BLaER1 (cell line): ENCODE data around the gene KIAA0232.

ENCODE experiments used
- H3K27ac ChIP-seq: shearing (Covaris generic); formaldehyde crosslinking; 2 replicates; pipeline ENCODE4 v1.8.1; 2022
- H3K27me3 ChIP-seq: shearing (Covaris generic); formaldehyde crosslinking; 2 replicates; pipeline ENCODE4 v1.8.1; 2022
- H3K36me3 ChIP-seq: shearing (Covaris generic); formaldehyde crosslinking; 2 replicates; pipeline ENCODE4 v1.8.1; 2022
- H3K4me1 ChIP-seq: shearing (Covaris generic); formaldehyde crosslinking; 2 replicates; pipeline ENCODE4 v1.8.1; 2022
- H3K4me2 ChIP-seq: shearing (Covaris generic); formaldehyde crosslinking; 2 replicates; pipeline ENCODE4 v1.8.1; 2022
- H3K4me3 ChIP-seq: shearing (Covaris generic); formaldehyde crosslinking; 2 replicates; pipeline ENCODE4 v1.8.1; 2022
- H3K9ac ChIP-seq: shearing (Covaris generic); formaldehyde crosslinking; 2 replicates; pipeline ENCODE4 v1.8.1; 2022
- H3K9me3 ChIP-seq: shearing (Covaris generic); formaldehyde crosslinking; 2 replicates; pipeline ENCODE4 v1.8.1; 2022
- H4K20me1 ChIP-seq: shearing (Covaris generic); formaldehyde crosslinking; 2 replicates; pipeline ENCODE4 v1.8.1; 2022
- Cebpa-rat ChIP-seq: shearing (Covaris generic); IDR thresholded peaks from 2 replicates; pipeline ENCODE4 v1.8.1; 2022

The KIAA0232 gene

DNA sequence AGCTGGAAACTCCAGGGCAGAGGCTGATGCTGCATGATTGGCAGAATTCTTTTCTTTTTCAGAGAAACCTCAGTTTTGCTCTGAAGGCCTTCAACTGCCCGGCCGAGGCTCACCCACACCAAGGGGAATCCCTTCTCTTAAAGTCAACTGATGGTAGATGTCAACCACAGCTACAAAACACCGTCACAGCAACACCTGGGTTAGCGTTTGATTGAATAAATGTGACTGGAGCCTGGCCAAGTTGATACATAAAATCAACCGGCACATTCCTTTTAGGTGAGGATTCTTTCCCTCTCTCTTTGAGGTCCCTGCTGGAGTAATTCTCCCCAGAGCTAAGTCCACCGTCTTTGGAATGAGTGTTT lies 15.2 kb upstream of the KIAA0232 start:
- H3K27me3 ChIP-seq, result no peaks in the 10 kb centered on the region
- no peak for TF ChIP-seq Cebpa-rat
- no peaks in the 10 kb centered on the region for H4K20me1 ChIP-seq
- H3K4me3 ChIP-seq, result no peak overlapping the region
- peak overlapping the region; percentile 61 for H3K4me2 ChIP-seq
- H3K4me1 ChIP-seq, result peaks cover 39% of the 10 kb centered on the region
- no peaks in the 10 kb centered on the region for H3K36me3 ChIP-seq
- H3K9ac ChIP-seq, result no peak overlapping the region
- no peaks in the 10 kb centered on the region for H3K9me3 ChIP-seq
- H3K27ac ChIP-seq, result peak overlapping the region; percentile 65; the same call in 1 of the 2 replicates

GRCh38 chr4:6767748-6768538 lies 14.6 kb upstream of the KIAA0232 start:
- peaks cover 37% of the 10 kb centered on the region for H3K4me1 ChIP-seq
- H4K20me1 ChIP-seq, result no peaks in the 10 kb centered on the region
- peak overlapping the region; percentile 61 for H3K4me2 ChIP-seq
- H3K9me3 ChIP-seq, result no peaks in the 10 kb centered on the region
- H3K9ac ChIP-seq, result peak overlapping the region; percentile 11; the same call in 1 of the 2 replicates
- H3K27me3 ChIP-seq, result no peaks in the 10 kb centered on the region
- H3K4me3 ChIP-seq, result no peak overlapping the region
- H3K27ac ChIP-seq, result peak overlapping the region; percentile 65
- no peaks in the 10 kb centered on the region for H3K36me3 ChIP-seq
- no peak for TF ChIP-seq Cebpa-rat

DNA sequence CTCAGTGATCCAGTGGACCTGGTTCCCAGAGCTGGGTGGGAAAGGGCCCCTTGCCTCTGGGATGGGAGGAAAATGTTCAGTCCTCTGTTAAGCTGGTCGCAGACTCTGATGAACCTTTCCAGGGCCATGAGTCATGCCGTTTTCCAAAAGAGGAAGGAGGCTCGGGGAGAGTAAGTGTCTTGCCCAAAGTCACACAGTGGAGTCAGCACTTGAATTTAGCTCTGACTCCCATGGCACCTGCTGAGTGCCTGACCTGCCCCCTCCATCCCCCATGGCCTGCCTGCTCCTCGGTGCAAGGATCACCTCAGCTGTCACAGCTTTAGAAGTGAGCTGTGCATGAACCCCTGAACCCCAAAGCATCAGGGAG lies 14.0 kb upstream of the KIAA0232 start:
- Histone ChIP-seq H3K27ac (peak overlapping the region; percentile 65), H3K4me1 (peaks cover 37% of the 10 kb centered on the region), H3K9ac (peak overlapping the region; percentile 11; the same call in 1 of the 2 replicates), H4K20me1 (no peaks in the 10 kb centered on the region), H3K36me3 (no peaks in the 10 kb centered on the region), H3K9me3 (no peaks in the 10 kb centered on the region), H3K4me3 (no peak overlapping the region), H3K27me3 (no peaks in the 10 kb centered on the region), H3K4me2 (peak overlapping the region; percentile 61)
- TF ChIP-seq Cebpa-rat, result no peak

- Histone ChIP-seq H3K4me1 (peaks cover 35% of the 10 kb centered on the region), H3K4me2 (peak overlapping the region; percentile 61), H3K27me3 (no peaks in the 10 kb centered on the region), H3K27ac (no peak overlapping the region), H3K9me3 (no peaks in the 10 kb centered on the region), H3K4me3 (no peak overlapping the region), H4K20me1 (no peaks in the 10 kb centered on the region), H3K36me3 (no peaks in the 10 kb centered on the region), H3K9ac (no peak overlapping the region)
- no peak for TF ChIP-seq Cebpa-rat
These were observed 13.1 kb upstream of the KIAA0232 start for GRCh38 chr4:6769233-6769988.

GRCh38 chr4:6769989-6770420 lies 12.5 kb upstream of the KIAA0232 start:
- Histone ChIP-seq H3K27ac (no peak overlapping the region), H3K4me2 (no peak overlapping the region), H4K20me1 (no peaks in the 10 kb centered on the region), H3K9me3 (no peaks in the 10 kb centered on the region), H3K36me3 (no peaks in the 10 kb centered on the region), H3K9ac (no peak overlapping the region), H3K4me3 (no peak overlapping the region), H3K27me3 (no peaks in the 10 kb centered on the region), H3K4me1 (peaks cover 35% of the 10 kb centered on the region)
- TF ChIP-seq Cebpa-rat, result no peak

DNA sequence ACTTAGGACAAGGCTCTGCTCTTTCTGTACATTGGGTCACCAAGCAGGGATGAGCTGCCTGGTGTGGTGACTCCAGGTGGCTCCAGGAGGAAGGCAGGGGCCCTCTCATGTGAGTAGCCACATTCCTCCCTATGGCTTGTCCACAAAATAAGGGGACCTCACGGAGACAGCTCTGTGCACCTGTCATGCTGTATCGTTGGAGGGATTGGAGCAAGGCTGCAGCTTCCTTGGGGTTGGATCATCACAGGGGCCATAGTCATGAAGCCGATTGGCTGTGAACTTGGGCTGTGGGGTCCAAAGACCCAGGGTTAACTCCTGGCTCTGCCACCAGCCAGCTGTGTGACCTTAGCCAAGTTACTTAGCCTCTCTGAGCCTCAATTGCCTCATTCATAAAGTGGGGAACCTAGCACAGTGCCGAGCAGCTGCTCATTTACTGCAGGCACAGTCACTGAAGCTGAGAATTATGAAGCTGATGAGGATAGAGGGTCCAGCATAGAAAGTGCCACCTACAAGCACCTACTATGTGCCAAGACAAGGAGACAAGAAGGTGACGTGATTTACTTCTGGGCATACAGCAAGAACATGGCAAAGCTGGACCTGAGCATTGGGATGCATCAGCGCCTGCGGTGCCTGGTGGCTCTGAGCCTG lies 11.8 kb upstream of the KIAA0232 start:
- H3K27ac ChIP-seq, result 0 out of 2 replicates have a peak overlapping the region, but pooled peaks have one; percentile 15
- H3K9ac ChIP-seq, result no peak overlapping the region
- H3K36me3 ChIP-seq, result no peaks in the 10 kb centered on the region
- H3K4me1 ChIP-seq, result peaks cover 42% of the 10 kb centered on the region
- H3K4me3 ChIP-seq, result no peak overlapping the region
- no peaks in the 10 kb centered on the region for H4K20me1 ChIP-seq
- H3K4me2 ChIP-seq, result no peak overlapping the region
- TF ChIP-seq Cebpa-rat, result no peak
- no peaks in the 10 kb centered on the region for H3K27me3 ChIP-seq
- H3K9me3 ChIP-seq, result no peaks in the 10 kb centered on the region

- no peak overlapping the region for H3K9ac ChIP-seq
- H3K4me1 ChIP-seq, result peaks cover 47% of the 10 kb centered on the region
- H3K4me3 ChIP-seq, result no peak overlapping the region
- no peak overlapping the region for H3K4me2 ChIP-seq
- no peaks in the 10 kb centered on the region for H4K20me1 ChIP-seq
- no peaks in the 10 kb centered on the region for H3K36me3 ChIP-seq
- no peak for TF ChIP-seq Cebpa-rat
- no peaks in the 10 kb centered on the region for H3K9me3 ChIP-seq
- H3K27me3 ChIP-seq, result no peaks in the 10 kb centered on the region
- 0 out of 2 replicates have a peak overlapping the region, but pooled peaks have one; percentile 15 for H3K27ac ChIP-seq
These were observed 11.3 kb upstream of the KIAA0232 start for GRCh38 chr4:6771229-6771671.

GRCh38 chr4:6772223-6772928 lies 10.2 kb upstream of the KIAA0232 start:
- Histone ChIP-seq H4K20me1 (no peaks in the 10 kb centered on the region), H3K36me3 (no peaks in the 10 kb centered on the region), H3K27me3 (no peaks in the 10 kb centered on the region), H3K4me2 (no peak overlapping the region), H3K9me3 (no peaks in the 10 kb centered on the region), H3K4me3 (no peak overlapping the region), H3K9ac (no peak overlapping the region), H3K4me1 (peaks cover 55% of the 10 kb centered on the region), H3K27ac (no peak overlapping the region)
- no peak for TF ChIP-seq Cebpa-rat

DNA sequence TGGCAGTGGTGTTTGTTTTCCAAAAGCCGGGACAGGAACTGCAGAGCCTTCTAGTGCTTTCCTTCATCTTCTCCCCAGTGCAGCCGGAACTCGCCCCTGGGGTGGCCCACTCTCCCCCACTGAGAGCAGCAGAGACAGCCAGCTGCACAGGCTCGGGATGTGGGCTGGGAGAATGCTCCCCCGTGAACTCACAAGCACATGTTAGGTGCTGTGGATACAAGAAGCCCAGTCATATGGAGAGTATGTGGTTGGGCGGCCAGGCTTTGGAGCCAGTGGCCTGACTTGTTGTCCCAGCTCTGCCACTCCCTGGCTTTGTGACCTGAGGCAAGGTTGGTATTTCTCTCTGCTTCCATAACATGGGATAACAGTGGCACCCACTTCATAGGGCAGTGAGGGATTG lies 9.4 kb upstream of the KIAA0232 start:
- Histone ChIP-seq H3K36me3 (no peaks in the 10 kb centered on the region), H3K4me3 (no peak overlapping the region), H3K9me3 (no peaks in the 10 kb centered on the region), H3K9ac (no peak overlapping the region), H4K20me1 (no peaks in the 10 kb centered on the region), H3K4me2 (no peak overlapping the region), H3K27ac (no peak overlapping the region), H3K27me3 (no peaks in the 10 kb centered on the region), H3K4me1 (peaks cover 55% of the 10 kb centered on the region)
- TF ChIP-seq Cebpa-rat, result no peak
